PC-3 (cell line): ENCODE data around the gene UCHL1. TPM values are rescaled to one million over a fixed set of nuclear protein-coding genes. Genes with fewer than 3 reads are reported as not detected.

Experiments used
- ATAC-seq: fragments of 200-7000 bp; cut with Tn5 transposase; 2 replicates; pipeline ENCODE4 v1.9.1; 2020; ENCODE audit warnings: mild to moderate bottlenecking, moderate library complexity
- BruUV-seq: library from RNA; stranded (reverse); fragments of 400-500 nt; replicated peaks from 2 replicates; lab custom pipeline; 2021; lab: Mats Ljungman, UMichigan
- CTCF ChIA-PET: fragments of 300-600 bp; sonication (Branson Sonifier 250); formaldehyde crosslinking; loops from one replicate; lab custom pipeline; 2022; ENCODE audit warnings: antibody characterized with exemption; lab: Charles Lee
- POLR2A ChIA-PET: fragments of 300-600 bp; sonication (Branson Sonifier 250); formaldehyde crosslinking; loops from one replicate; lab custom pipeline; 2022; ENCODE audit warnings: antibody characterized with exemption; ENCODE audit not compliant: unreplicated experiment; lab: Charles Lee
- DNase-seq: peaks from one replicate; pipeline ENCODE4 v3.0.0-alpha.2; 2015
- H2AFZ ChIP-seq: fragments of 300-600 bp; sonication (generic); 2 replicates; pipeline ENCODE4 v1.6.0; 2016; ENCODE audit warnings: antibody characterized with exemption, low read length
- H3F3A ChIP-seq: fragments of 300-600 bp; sonication (generic); one replicate; pipeline ENCODE4 v1.6.0; 2017; ENCODE audit warnings: antibody characterized with exemption, low read length, control low read depth, mild to moderate bottlenecking; ENCODE audit not compliant: unreplicated experiment
- H3K27ac ChIP-seq: fragments of 300-600 bp; sonication (generic); 2 replicates; pipeline ENCODE4 v1.5.1; 2016; ENCODE audit warnings: mild to moderate bottlenecking, low read length
- H3K27me3 ChIP-seq: fragments of 300-600 bp; sonication (generic); 2 replicates; pipeline ENCODE4 v1.6.1; 2016; ENCODE audit warnings: low read length, mixed read lengths
- H3K36me3 ChIP-seq: fragments of 300-600 bp; sonication (generic); 2 replicates; pipeline ENCODE4 v1.6.1; 2016; ENCODE audit warnings: low read depth, mixed run types, low read length, mixed read lengths
- H3K4me1 ChIP-seq: fragments of 300-600 bp; sonication (generic); 2 replicates; pipeline ENCODE4 v1.5.1; 2016; ENCODE audit warnings: low read length; ENCODE audit not compliant: insufficient read depth
- H3K4me2 ChIP-seq: fragments of 300-600 bp; sonication (generic); 2 replicates; pipeline ENCODE4 v1.6.0; 2016; ENCODE audit warnings: low read length
- H3K4me3 ChIP-seq: fragments of 300-600 bp; sonication (generic); 2 replicates; pipeline ENCODE4 v1.5.1; 2016; ENCODE audit warnings: mild to moderate bottlenecking, low read length, mixed read lengths
- H3K79me2 ChIP-seq: fragments of 300-600 bp; sonication (generic); 2 replicates; pipeline ENCODE4 v1.6.1; 2017; ENCODE audit warnings: low read length, mixed read lengths
- H3K9ac ChIP-seq: fragments of 300-600 bp; sonication (generic); 2 replicates; pipeline ENCODE4 v1.6.0; 2016; ENCODE audit warnings: mild to moderate bottlenecking, low read length
- H3K9me2 ChIP-seq: fragments of 300-600 bp; sonication (generic); replicated peaks from 2 replicates; pipeline ENCODE4 v1.6.1; 2016; ENCODE audit warnings: mixed run types, low read length, mixed read lengths
- H3K9me3 ChIP-seq: fragments of 300-600 bp; sonication (generic); 2 replicates; pipeline ENCODE4 v1.6.1; 2016; ENCODE audit warnings: low read length, mixed read lengths
- H4K20me1 ChIP-seq: fragments of 300-600 bp; sonication (generic); 2 replicates; pipeline ENCODE4 v1.6.1; 2016; ENCODE audit warnings: low read length, mixed read lengths
- CTCF ChIP-seq: fragments of 300-600 bp; sonication (generic); conservative IDR thresholded peaks from 2 replicates; pipeline ENCODE4 v1.5.1; 2017; ENCODE audit warnings: antibody characterized with exemption, low read depth, mild to moderate bottlenecking, low read length
- EZH2 ChIP-seq: fragments of 300-600 bp; sonication (generic); IDR thresholded peaks from one replicate; pipeline ENCODE4 v1.6.1; 2017; ENCODE audit warnings: antibody characterized with exemption, mild to moderate bottlenecking, low read length; ENCODE audit not compliant: unreplicated experiment
- EZH2phosphoT487 ChIP-seq: fragments of 300-600 bp; sonication (generic); IDR thresholded peaks from 2 replicates; pipeline ENCODE4 v1.6.1; 2018; ENCODE audit warnings: mild to moderate bottlenecking, antibody characterized with exemption, low read length, borderline replicate concordance
- intact Hi-C: fragments of 100-400 bp; cut with micrococcal nuclease; formaldehyde crosslinking; loops from 2 replicates; pipeline ENCODE4 v1.9.0; 2023
- total RNA-seq: library from RNA; depleted of rRNA; stranded (reverse); fragments of >200 nt; gene quantifications from 2 replicates; pipeline ENCODE4 v1.2.3, GENCODE V29; 2014

The UCHL1 gene
- total RNA-seq, 1 experiment from 2014 or later, result 1.8 TPM

GRCh38 chr4:41209901-41210300 lies 46.8 kb upstream of the UCHL1 start:
- no TSS peak for BruUV-seq
- intact Hi-C loops, result loop anchor here (5.0 kb wide), 4 partner anchors 33 to 458 kb away; no protein-coding TSS in a partner anchor
- CTCF ChIA-PET, result no interaction called here

DNA sequence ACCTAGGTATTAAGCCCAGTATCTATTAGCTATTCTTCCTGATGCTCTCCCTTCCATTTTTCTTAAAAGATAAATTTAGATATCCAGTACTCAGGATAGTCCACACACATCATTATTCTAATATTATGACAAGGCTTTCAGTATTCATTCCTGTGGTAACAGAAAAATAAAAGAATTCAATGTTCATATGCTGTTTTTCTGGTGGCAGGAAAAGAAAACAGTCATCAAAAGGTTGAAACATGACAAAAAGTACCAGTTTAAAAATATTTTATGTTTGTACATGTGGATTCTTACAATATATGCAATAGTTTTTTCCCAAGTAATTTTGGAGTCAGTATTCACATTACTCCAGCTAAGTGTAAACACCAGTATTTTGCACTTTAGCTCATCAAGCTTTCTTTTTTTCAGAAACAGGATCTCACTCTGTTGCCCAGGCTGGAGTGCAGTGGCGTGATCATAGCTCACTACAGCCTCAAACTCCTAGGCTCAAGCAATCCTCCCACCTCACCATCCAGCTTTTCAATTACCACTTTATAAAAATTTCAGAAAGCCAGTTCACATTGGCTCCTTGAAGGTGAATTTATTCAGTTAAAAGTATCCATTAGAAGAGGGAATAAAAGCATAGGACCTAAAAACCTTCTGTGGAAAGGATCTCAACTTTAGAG lies 44.6 kb upstream of the UCHL1 start:
- DNase-seq (no peak), ATAC-seq (no peak)
- Histone ChIP-seq H3K4me2 (peak overlapping the region; percentile 87), H2AFZ (peak overlapping the region; percentile 76), H3K9ac (peak overlapping the region; percentile 77; the same call in 1 of the 2 replicates), H4K20me1 (peaks cover 5% of the 10 kb centered on the region; the same call in 1 of the 2 replicates), H3K4me3 (peak overlapping the region; percentile 99), H3K79me2 (peaks cover 71% of the 10 kb centered on the region), H3F3A (no peaks in the 10 kb centered on the region), H3K4me1 (peaks cover 21% of the 10 kb centered on the region), H3K27ac (no peak overlapping the region), H3K9me2 (no peaks in the 10 kb centered on the region), H3K9me3 (no peaks in the 10 kb centered on the region), H3K36me3 (no peaks in the 10 kb centered on the region), H3K27me3 (no peaks in the 10 kb centered on the region)
- ChIA-PET CTCF (interaction anchor here (0.7 kb wide), 1 partner anchor 236 kb away, joined by 3 read pairs; no protein-coding TSS in a partner anchor), POLR2A (no interaction called here)
- TF ChIP-seq EZH2phosphoT487 (no peak), EZH2 (no peak), CTCF (no peak)
- intact Hi-C loops, result loop anchor here (1.0 to 5.0 kb wide), 6 partner anchors 35 to 460 kb away; no protein-coding TSS in a partner anchor
- no TSS peak for BruUV-seq

More at GRCh38 chr4:41209901-41210300, 46.8 kb upstream of the UCHL1 start:
- H2AFZ ChIP-seq, result no peak overlapping the region
- no peaks in the 10 kb centered on the region for H3F3A ChIP-seq
- no peak overlapping the region for H3K9ac ChIP-seq
- H3K9me2 ChIP-seq, result no peaks in the 10 kb centered on the region
- H3K27me3 ChIP-seq, result no peaks in the 10 kb centered on the region
- no peak overlapping the region for H3K4me2 ChIP-seq
- peaks cover 93% of the 10 kb centered on the region for H3K79me2 ChIP-seq
- no peak overlapping the region for H3K27ac ChIP-seq
- H4K20me1 ChIP-seq, result peaks cover 5% of the 10 kb centered on the region; the same call in 1 of the 2 replicates
- no peak overlapping the region for H3K4me3 ChIP-seq
- DNase-seq, result no peak
- H3K4me1 ChIP-seq, result peaks cover 13% of the 10 kb centered on the region
- H3K36me3 ChIP-seq, result no peaks in the 10 kb centered on the region
- no peak for TF ChIP-seq EZH2
- TF ChIP-seq EZH2phosphoT487, result no peak
- TF ChIP-seq CTCF, result no peak
- no peak for ATAC-seq
- H3K9me3 ChIP-seq, result no peaks in the 10 kb centered on the region
- POLR2A ChIA-PET, result no interaction called here
